Measurements from ENCODE around the gene MGMT. TPM values are rescaled to one million over a fixed set of nuclear protein-coding genes. Genes with fewer than 3 reads are reported as not detected.

Gene MGMT
- total and polyA plus RNA-seq, 7 donors, result 4.2 to 13.3 (median 7.5) TPM

- 77 to 83% (median 80%) methylated on average over 22 of the region's 22 CpGs for WGBS, 3 donors
- Histone ChIP-seq H3K9me3 (no peaks in the 10 kb centered on the region), H3K4me1 (no peaks in the 10 kb centered on the region), H3K4me3 (no peak overlapping the region), H3K36me3 (ENCODE audit: insufficient read depth in 1 of 2, low read depth in 1 of 2) (no peaks in the 10 kb centered on the region), H3K27ac (no peak overlapping the region), H3K27me3 (ENCODE audit: insufficient read depth in 3 of 3, low read length in 2 of 3) (no peaks in the 10 kb centered on the region)
- no peak for TF ChIP-seq CTCF (IDR thresholded peaks at IDR 0.05)
- ATAC-seq, result no peak
- intact Hi-C loops (cut with DNase I), result no loop called here
- DNase-seq, result no peak
Measured at GRCh38 chr10:129655007-129655678, 188.1 kb downstream of the MGMT start.

- no peaks in the 10 kb centered on the region for H3K9me3 ChIP-seq
- no peak for ATAC-seq
- H3K27me3 ChIP-seq (ENCODE audit: insufficient read depth in 3 of 3, low read length in 2 of 3), result no peaks in the 10 kb centered on the region
- no peaks in the 10 kb centered on the region for H3K4me1 ChIP-seq
- H3K4me3 ChIP-seq, result no peak overlapping the region
- intact Hi-C loops (cut with DNase I), result no loop called here
- TF ChIP-seq CTCF (IDR thresholded peaks at IDR 0.05), result no peak
- no peak overlapping the region for H3K27ac ChIP-seq
- 94 to 97% (median 95%) methylated on average over 8 of the region's 8 CpGs for WGBS, 3 donors
- H3K36me3 ChIP-seq (ENCODE audit: insufficient read depth in 1 of 2, low read depth in 1 of 2), result no peaks in the 10 kb centered on the region
- DNase-seq, result no peak
Measured at GRCh38 chr10:129655679-129656031, 188.6 kb downstream of the MGMT start.

DNA sequence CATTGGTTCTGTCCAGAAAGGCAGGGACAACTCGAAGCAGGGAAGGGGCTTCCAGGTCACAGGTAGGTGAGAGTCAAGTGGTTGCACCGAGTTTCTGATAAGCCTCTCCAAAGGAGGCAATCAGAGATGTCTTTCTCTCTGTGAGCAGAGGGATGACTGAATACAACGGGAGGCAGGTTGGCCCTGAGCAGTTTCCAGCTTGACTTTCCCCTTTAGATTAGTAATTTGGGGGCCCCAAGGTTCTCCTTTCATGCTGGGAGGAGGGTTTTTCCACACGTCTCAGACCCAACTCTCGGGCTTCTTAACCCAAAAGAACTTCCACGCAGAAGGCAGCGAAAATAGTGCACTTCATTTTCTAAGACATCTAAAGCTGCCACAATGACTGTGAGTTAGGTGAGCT is 189.6 kb downstream of the MGMT start:
- ATAC-seq, result no peak
- Histone ChIP-seq H3K4me3 (no peak overlapping the region), H3K36me3 (ENCODE audit: insufficient read depth in 1 of 2, low read depth in 1 of 2) (no peaks in the 10 kb centered on the region), H3K9me3 (no peaks in the 10 kb centered on the region), H3K4me1 (no peaks in the 10 kb centered on the region), H3K27me3 (ENCODE audit: insufficient read depth in 3 of 3, low read length in 2 of 3) (no peaks in the 10 kb centered on the region), H3K27ac (no peak overlapping the region)
- 92 to 93% (median 92%) methylated on average over 7 of the region's 7 CpGs for WGBS, 3 donors
- no peak for DNase-seq
- intact Hi-C loops (cut with DNase I), result no loop called here
- no peak for TF ChIP-seq CTCF (IDR thresholded peaks at IDR 0.05)

- no peak for ATAC-seq
- TF ChIP-seq CTCF (IDR thresholded peaks at IDR 0.05), result no peak
- 85 to 95% (median 86%) methylated on average over 7 to 8 of the region's 8 CpGs for WGBS, 3 donors
Measured at GRCh38 chr10:129657297-129658017, 190.4 kb downstream of the MGMT start.

More at GRCh38 chr10:129657297-129658017, 190.4 kb downstream of the MGMT start:
- intact Hi-C loops (cut with DNase I), result no loop called here
- Histone ChIP-seq H3K4me1 (no peaks in the 10 kb centered on the region), H3K27me3 (ENCODE audit: insufficient read depth in 3 of 3, low read length in 2 of 3) (no peaks in the 10 kb centered on the region), H3K4me3 (no peak overlapping the region), H3K36me3 (ENCODE audit: insufficient read depth in 1 of 2, low read depth in 1 of 2) (no peaks in the 10 kb centered on the region), H3K27ac (no peak overlapping the region), H3K9me3 (no peaks in the 10 kb centered on the region)
- DNase-seq, result no peak
